Stimulated activated CD8-positive, alpha-beta memory T cell treated with anti-CD3 and anti-CD28 coated beads, Interleukin-15, amount 100 ng/mL, for 24 hours (primary cell): ENCODE results near the gene SMYD4.
"Not testable (repeated sequence)": the region's sequence is repeated elsewhere in the genome, so short reads cannot be mapped to it uniquely, and the experiment has no call there.

Experiments used
- DNase-seq: peaks from one replicate; pipeline ENCODE4 v3.0.0-alpha.2; 2020; ENCODE audit warnings: low read depth

SMYD4 gene

GRCh38 chr17:1820528-1821252, 9.0 kb downstream of the SMYD4 start:
- DNase-seq: no peak

DNA sequence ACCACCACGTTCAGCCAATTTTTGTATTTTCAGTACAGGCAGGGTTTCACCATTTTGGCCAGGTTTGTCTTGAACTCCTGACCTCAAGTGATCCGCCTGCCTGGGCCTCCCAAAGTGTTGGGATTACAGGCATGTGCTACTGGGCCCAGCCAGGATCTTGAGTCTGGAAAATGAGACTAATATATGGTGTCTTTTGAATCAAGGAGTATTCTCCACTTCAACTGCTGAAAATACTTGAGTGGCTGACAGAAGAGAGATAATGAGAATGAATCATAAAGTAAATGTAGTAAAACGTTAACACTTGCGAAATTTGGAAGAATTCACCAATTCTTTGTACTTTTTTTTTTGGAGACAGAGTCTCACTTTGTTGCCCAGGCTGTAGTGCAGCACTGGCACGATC, 16.6 kb downstream of the SMYD4 start:
- no peak for DNase-seq

DNA sequence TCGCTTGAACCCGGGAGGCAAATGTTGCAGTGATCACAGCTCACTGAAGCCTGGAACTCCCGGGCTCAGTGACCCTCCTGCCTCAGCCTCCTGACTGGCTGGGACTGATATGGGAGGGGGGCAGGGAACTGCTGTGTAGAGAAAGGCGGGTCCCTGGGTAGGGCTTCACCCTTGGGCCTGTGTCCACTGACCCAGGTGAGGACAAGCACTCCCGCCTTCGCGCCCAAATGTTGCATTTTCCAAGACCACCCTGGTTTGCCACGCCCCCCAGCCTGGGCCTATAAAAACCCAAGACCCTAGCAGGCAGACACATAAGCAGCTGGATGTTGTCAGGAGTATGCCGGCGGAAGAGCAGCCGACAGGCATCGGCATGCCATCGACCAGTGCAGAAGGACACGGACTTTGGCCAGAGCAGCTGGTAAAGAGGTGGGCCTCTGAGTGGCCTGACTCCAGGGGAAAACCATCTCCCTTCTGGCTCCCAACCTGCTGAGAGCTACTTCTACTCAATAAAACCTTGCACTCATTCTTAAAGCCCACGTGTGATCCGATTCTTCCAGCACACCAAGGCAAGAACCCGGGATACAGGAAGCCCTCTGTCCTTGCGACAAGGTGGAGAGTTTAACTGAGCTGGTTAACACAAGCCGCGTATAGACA, 19.1 kb downstream of the SMYD4 start:
- DNase-seq: no peak

- not testable (repeated sequence) for DNase-seq
Observed at GRCh38 chr17:1809815-1810214, 19.9 kb downstream of the SMYD4 start.

- DNase-seq: no peak
Observed at GRCh38 chr17:1808644-1809043, 21.1 kb downstream of the SMYD4 start.

GRCh38 chr17:1807890-1808289, 21.8 kb downstream of the SMYD4 start:
- no peak for DNase-seq

GRCh38 chr17:1803280-1803679, 26.4 kb downstream of the SMYD4 start:
- no peak for DNase-seq

DNA sequence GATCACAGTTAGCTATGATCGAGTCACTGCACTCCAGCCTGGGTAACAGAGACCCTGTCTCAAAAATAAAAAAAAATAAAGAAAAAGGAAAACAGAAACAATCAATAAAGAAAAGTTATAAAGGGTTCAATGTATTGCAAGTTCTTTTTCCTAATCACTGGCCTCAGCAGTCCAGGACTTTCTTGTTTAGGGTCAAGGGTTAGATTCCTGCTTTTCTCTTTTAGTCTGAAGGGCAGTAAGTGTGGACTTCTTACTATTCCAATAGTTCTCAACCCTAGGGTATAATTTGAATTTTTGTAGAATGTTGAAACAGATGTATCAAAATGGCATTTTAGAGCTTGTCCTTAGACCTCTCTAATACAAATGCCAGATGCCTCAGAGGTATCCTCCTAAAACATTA, 27.3 kb downstream of the SMYD4 start:
- DNase-seq: no peak

DNA sequence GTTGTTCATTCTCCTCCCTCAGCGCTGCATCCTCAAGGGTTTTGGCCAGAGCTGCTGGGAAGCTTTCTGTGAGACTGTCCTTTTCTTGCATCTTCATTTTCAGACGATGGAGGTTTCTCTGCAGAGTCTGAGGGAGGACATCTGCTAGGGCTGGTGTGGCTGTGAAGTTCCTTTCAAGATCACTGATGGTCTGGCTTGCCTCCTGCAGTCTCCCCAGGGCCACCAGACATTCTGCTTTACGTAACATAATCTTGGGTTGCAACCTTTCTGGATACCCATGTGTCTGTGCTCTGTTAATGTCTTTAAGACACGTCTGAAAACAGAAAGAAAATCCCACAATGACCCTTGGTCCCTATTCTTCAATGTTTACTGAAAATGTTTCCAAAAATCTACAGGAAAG, 29.0 kb downstream of the SMYD4 start:
- no peak for DNase-seq

- no peak for DNase-seq
Observed at GRCh38 chr17:1800240-1800639, 29.5 kb downstream of the SMYD4 start.

DNA sequence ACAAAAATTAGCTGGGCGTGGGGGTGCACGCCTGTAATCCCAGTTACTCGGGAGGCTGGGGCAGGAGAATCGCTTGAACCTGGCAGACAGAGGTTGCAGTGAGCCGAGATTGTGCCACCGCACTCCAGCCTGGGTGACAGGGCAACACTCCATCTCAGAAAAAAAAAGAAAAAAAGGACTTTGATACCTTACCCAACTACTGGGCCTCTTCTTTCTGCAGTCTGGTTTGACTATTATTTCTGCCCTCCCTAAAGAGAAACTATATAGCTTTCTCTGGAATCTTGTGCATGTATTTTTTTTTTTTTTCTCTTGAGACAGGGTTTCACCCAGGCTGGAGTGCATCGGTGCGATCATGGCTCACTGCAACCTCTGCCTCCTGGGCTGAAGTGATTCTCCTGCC, 31.9 kb downstream of the SMYD4 start:
- not testable (repeated sequence) for DNase-seq

DNA sequence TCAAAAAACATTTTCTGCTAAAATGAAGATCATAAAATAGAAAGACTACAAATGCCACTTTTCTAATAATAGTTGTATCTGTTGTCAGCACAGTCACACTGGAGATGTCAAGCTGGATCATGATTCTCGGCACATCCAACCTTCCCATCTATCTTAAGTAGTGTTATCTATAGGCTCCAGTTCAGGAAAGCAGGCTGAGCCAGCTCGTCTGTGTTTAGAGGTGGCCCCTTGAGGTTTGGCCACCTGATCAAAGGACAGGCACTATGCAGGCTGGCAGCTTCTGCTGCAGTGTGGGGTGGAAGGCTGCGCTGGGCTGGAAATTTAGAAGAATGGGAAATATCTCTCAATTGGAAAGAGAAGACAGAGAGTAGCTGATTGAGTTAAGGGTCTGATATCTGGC, 32.4 kb downstream of the SMYD4 start:
- no peak for DNase-seq

- no peak for DNase-seq
Observed at GRCh38 chr17:1796800-1797199, 32.9 kb downstream of the SMYD4 start.

DNA sequence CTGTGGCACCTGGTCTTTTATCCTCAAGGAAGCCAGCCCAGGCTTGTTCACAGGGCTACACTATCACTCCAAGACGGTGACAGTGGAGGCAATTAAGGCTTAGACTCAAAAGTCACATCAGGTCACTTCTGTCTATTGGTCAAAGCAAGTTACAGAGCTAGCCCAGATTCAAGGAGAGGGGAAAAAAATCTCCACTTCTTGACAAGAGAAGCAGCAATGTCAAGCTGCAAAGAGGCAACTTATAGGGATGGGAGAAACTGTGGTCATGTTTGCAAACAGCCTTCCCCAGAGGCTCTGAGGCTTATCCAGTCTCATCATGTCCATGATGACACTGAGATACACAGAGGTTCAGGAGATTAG, 36.3 kb downstream of the SMYD4 start:
- no peak for DNase-seq

DNA sequence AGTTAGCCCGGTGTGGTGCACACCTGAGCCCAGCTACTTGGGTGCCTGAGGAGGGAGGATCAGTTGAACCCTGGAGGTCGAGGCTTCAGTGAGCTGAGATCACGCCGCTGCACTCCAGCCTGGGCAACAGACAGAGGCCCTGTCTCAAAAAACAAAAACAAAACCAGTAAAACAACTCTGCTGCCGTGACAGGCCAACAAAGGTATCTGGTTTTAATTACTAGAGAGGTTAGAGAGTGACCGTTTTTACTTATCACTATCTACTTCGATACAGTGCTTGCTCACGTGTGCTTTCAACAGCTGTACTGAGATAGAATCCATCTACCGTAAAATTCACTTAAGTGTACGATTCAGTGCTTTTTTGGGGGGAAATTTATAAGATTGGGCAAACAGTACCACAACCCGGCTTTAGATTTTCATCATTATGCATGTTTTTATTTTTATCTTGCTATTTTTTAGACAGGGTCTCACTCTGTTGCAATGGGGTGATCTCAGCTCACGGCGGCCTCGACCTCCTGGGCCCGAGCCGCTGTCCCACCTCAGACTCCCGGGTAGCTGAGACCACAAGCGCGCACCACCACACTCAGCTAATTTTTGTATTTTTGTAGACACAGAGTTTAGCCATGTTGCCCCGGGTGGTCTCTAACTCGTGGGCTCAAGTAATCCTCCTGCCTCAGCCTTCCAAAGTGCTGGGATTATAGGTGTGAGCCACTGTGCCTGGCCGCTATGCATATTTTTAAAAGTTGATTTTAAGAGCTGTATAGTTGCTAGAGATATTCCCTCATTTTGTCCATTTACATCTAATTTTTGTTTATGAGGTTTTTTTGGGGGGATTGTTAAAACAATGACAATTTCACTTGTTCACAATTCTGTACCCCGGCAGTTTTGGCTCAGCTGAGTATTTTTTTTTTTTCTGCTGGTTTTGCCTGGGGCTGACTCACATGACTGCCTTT, 36.9 kb downstream of the SMYD4 start:
- DNase-seq: no peak

DNA sequence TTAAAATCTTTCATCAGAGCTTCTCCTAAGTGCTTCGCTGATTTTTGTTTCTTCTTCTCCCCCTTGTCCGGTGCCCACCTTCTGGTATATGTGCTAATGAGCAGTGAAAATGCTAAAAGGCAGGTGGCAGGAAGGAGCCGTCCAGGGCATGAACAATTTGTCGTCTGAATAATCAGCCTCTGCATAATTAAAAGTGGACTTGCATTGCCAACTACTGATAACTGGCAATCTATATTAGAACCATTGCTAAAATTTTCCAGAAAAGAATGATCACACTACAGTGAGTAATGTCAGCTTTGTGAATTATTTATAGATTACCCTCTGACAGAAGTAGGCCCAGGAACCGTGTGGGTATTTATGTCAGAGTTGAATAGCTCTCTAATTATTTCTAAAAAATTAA, 39.8 kb downstream of the SMYD4 start:
- DNase-seq: no peak

- DNase-seq: no peak
Observed at GRCh38 chr17:1787301-1787902, 42.3 kb downstream of the SMYD4 start.

- DNase-seq: no peak
Observed at GRCh38 chr17:1786708-1787107, 43.0 kb downstream of the SMYD4 start.

DNA sequence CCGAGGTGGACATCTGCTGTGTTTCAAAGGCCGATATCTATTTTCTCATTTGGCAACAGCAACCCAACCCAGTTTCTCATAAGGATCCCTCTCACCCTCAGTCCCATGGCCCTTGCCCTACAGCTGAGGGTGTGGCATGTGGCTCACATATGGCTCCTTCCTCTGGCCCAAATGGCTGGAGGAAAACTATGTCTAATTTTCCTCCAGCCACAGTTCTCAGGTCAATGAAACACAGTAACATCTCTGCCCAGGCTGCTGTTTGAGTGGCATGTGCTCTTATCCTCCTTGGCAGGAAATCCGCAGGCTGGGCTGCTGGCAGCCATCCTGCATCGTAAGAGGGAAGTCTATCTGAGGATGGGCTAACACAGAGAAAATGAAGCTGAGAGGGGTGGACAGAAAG, 43.8 kb downstream of the SMYD4 start:
- DNase-seq: no peak

DNA sequence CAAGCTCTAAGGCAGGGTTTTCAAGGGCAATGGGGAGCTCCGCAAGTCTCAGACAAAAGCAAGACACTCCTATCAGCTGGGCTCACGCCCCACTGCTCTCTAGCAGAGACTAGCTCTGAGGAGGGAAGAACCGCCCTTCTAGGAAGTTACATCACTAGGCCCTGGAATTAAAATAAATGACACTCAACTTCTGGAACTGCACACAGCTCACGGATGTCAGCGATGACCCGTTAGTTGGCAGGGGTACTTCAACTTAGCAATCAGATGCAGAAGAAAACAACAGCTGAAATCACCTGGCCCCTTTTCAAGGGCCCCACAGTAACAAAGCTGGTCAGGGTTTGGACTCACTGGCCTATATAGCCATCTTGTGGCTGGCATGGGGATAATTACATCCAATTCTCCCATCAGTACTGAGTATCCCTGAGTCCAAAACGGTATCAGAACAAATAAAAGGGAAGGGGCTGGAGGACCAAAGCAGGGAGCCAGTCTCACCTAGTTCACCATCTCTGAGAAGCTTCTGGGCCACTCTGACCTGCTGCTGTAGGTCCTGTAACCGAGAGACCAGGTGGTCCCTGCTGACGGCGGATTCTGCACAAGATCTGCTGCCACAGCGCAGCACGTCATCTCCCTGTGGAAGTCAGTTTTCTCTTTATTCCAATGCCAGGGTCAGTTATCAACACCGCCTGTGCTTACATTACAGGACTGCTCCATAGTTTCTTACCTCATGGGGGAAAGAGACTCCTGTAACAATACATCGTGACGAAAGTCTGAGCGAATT, 45.7 kb downstream of the SMYD4 start:
- no peak for DNase-seq

GRCh38 chr17:1783271-1783670, 46.4 kb downstream of the SMYD4 start:
- DNase-seq: no peak

GRCh38 chr17:1782171-1782567, 47.5 kb downstream of the SMYD4 start:
- DNase-seq: no peak
